ENCODE measurements around the gene GNG3.
"Not testable (repeated sequence)": the region's sequence is repeated elsewhere in the genome, so short reads cannot be mapped to it uniquely, and the experiment has no call there.

GNG3 gene

GRCh38 chr11:62707277-62707861 lies at the start of gene GNG3, which contains the start of gene BSCL2:
Gene GNG3 (plus strand): TSS chr11:62707676. CDS start chr11:62708296, 620 bp downstream.
Gene BSCL2 (minus strand): TSS chr11:62707424. CDS start chr11:62707195, 229 bp downstream.
- DNase-seq (ENCODE audit: low spot score) = no peak

- DNase-seq (ENCODE audit: low spot score) = no peak
Measured at GRCh38 chr11:62664405-62665074, 42.9 kb upstream of the GNG3 start.

- DNase-seq (ENCODE audit: low spot score) = peak; percentile 94
Measured at GRCh38 chr11:62665075-62665598, 42.3 kb upstream of the GNG3 start, which contains the start of the genes C11orf98 and CSKMT. Gene C11orf98 (minus strand): TSS chr11:62665210. CDS start chr11:62665169, 41 bp downstream. Gene CSKMT (plus strand): TSS chr11:62665312. CDS start chr11:62665880, 568 bp downstream.

GRCh38 chr11:62665599-62666258 lies 41.7 kb upstream of the GNG3 start:
- DNase-seq (ENCODE audit: low spot score) = no peak

GRCh38 chr11:62666259-62666926 lies 41.1 kb upstream of the GNG3 start:
- DNase-seq (ENCODE audit: low spot score) = peak; percentile 23

- no peak for DNase-seq (ENCODE audit: low spot score)
Measured at GRCh38 chr11:62667460-62667859, 40.0 kb upstream of the GNG3 start.

GRCh38 chr11:62669420-62670161 lies 37.9 kb upstream of the GNG3 start:
- no peak for DNase-seq (ENCODE audit: low spot score)

GRCh38 chr11:62671236-62671607 lies 36.3 kb upstream of the GNG3 start:
- no peak for DNase-seq (ENCODE audit: low spot score)

GRCh38 chr11:62671608-62672389 lies 35.7 kb upstream of the GNG3 start, which contains the start of the genes LBHD1 and UQCC3:
Gene LBHD1 (minus strand): TSS chr11:62672267. CDS start chr11:62670031, 2,236 bp downstream.
Gene UQCC3 (plus strand): TSS chr11:62671673. CDS start chr11:62671746, 73 bp downstream.
- DNase-seq (ENCODE audit: low spot score) = peak; percentile 88

- DNase-seq (ENCODE audit: low spot score) = no peak
Measured at GRCh38 chr11:62673196-62673525, 34.3 kb upstream of the GNG3 start.

GRCh38 chr11:62675415-62675814 lies 32.1 kb upstream of the GNG3 start:
- not testable (repeated sequence) for DNase-seq (ENCODE audit: low spot score)

GRCh38 chr11:62676698-62677097 lies 30.8 kb upstream of the GNG3 start:
- DNase-seq (ENCODE audit: low spot score) = no peak

GRCh38 chr11:62677156-62677555 lies 30.3 kb upstream of the GNG3 start:
- no peak for DNase-seq (ENCODE audit: low spot score)

- DNase-seq (ENCODE audit: low spot score) = no peak
Measured at GRCh38 chr11:62677714-62678113, 29.8 kb upstream of the GNG3 start.

GRCh38 chr11:62678433-62678769 lies 29.1 kb upstream of the GNG3 start:
- no peak for DNase-seq (ENCODE audit: low spot score)

GRCh38 chr11:62678770-62679696 lies 28.4 kb upstream of the GNG3 start, which contains the start of gene UBXN1:
Gene UBXN1 (minus strand): TSS chr11:62679073. CDS start chr11:62678923, 150 bp downstream.
- peak; percentile 83 for DNase-seq (ENCODE audit: low spot score)

- DNase-seq (ENCODE audit: low spot score) = peak; percentile 60
Measured at GRCh38 chr11:62680825-62681240, 26.6 kb upstream of the GNG3 start.

GRCh38 chr11:62682518-62682917 lies 25.0 kb upstream of the GNG3 start:
- no peak for DNase-seq (ENCODE audit: low spot score)

Measured in hematopoietic multipotent progenitor cell treated with erythropoietin and hydrocortisone succinate and interleukin-3 and kit ligand, for 17 days (in vitro differentiated cells).